Upper lobe of right lung (tissue), 1 donor: ENCODE measurements around the gene ENTPD8. TPM values are rescaled to one million over a fixed set of nuclear protein-coding genes. Genes with fewer than 3 reads are reported as not detected.

Source experiments
- ATAC-seq: fragments of 200-7000 bp; cut with Tn5 transposase; one replicate; pipeline ENCODE4 v1.9.1; 2020; ENCODE audit warnings: mild to moderate bottlenecking, moderate library complexity
- DNase-seq: peaks from one replicate; pipeline ENCODE4 v3.0.0-alpha.2; 2020
- H3K27ac ChIP-seq: fragments of 200-600 bp; one replicate; pipeline ENCODE4 v1.8.0; 2022
- H3K27me3 ChIP-seq: fragments of 200-600 bp; one replicate; pipeline ENCODE4 v1.8.0; 2022; ENCODE audit warnings: mild to moderate bottlenecking
- H3K36me3 ChIP-seq: fragments of 200-600 bp; one replicate; pipeline ENCODE4 v1.8.0; 2022
- H3K4me1 ChIP-seq: fragments of 200-600 bp; one replicate; pipeline ENCODE4 v1.8.0; 2022
- H3K4me3 ChIP-seq: fragments of 200-600 bp; one replicate; pipeline ENCODE4 v1.8.0; 2022; ENCODE audit warnings: mild to moderate bottlenecking
- H3K9me3 ChIP-seq: fragments of 200-600 bp; one replicate; pipeline ENCODE4 v1.8.0; 2022
- intact Hi-C: fragments of 100-400 bp; cut with DNase I; formaldehyde crosslinking; loops from one replicate; pipeline ENCODE4 v1.11.0; 2022
- total RNA-seq: library from RNA; stranded (reverse); fragmentation: NEBNext Ultra II Directional; extraction: Animal tissue kit (Norgen Biotek cat#: 25700); gene quantifications from one replicate; pipeline ENCODE4 v1.2.1, GENCODE V29; 2021
- TF ChIP-seq, protein P1 (sequence below): fragments of 200-600 bp; IDR thresholded peaks from one replicate; pipeline ENCODE4 v1.8.0; 2022; ENCODE audit warnings: antibody characterized with exemption
- donor health status: DM: no; HTN: yes; CAD: no; lungs with severe emphysema.

ENTPD8 gene
- total RNA-seq, 1 donor from 2014 or later: not detected

DNA sequence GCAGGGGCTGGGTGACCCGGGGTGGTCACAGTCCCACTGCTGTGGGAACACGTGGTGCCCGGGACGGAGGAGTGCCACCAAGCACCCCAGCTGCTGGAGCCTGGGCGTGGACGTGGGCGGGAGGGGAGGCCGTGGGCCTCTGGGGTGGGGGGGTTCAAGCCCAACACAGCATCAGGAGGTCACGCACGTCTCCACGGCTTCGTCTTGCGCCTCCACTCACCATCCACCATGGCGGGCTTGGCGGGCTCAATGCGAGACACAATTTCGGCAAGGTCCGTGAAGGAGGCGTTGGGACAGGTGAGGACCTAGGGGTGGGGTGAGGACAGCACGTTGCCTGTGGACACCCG is 20.1 kb upstream of the ENTPD8 start:
- Histone ChIP-seq H3K4me3 (no peak overlapping the region), H3K4me1 (peaks cover 10% of the 10 kb centered on the region), H3K27ac (no peak overlapping the region), H3K36me3 (no peaks in the 10 kb centered on the region), H3K9me3 (no peaks in the 10 kb centered on the region), H3K27me3 (no peaks in the 10 kb centered on the region)
- TF ChIP-seq, protein P1, sequence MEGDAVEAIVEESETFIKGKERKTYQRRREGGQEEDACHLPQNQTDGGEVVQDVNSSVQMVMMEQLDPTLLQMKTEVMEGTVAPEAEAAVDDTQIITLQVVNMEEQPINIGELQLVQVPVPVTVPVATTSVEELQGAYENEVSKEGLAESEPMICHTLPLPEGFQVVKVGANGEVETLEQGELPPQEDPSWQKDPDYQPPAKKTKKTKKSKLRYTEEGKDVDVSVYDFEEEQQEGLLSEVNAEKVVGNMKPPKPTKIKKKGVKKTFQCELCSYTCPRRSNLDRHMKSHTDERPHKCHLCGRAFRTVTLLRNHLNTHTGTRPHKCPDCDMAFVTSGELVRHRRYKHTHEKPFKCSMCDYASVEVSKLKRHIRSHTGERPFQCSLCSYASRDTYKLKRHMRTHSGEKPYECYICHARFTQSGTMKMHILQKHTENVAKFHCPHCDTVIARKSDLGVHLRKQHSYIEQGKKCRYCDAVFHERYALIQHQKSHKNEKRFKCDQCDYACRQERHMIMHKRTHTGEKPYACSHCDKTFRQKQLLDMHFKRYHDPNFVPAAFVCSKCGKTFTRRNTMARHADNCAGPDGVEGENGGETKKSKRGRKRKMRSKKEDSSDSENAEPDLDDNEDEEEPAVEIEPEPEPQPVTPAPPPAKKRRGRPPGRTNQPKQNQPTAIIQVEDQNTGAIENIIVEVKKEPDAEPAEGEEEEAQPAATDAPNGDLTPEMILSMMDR: no peak
- no peak for ATAC-seq
- intact Hi-C loops: no loop called here
- DNase-seq: no peak

DNA sequence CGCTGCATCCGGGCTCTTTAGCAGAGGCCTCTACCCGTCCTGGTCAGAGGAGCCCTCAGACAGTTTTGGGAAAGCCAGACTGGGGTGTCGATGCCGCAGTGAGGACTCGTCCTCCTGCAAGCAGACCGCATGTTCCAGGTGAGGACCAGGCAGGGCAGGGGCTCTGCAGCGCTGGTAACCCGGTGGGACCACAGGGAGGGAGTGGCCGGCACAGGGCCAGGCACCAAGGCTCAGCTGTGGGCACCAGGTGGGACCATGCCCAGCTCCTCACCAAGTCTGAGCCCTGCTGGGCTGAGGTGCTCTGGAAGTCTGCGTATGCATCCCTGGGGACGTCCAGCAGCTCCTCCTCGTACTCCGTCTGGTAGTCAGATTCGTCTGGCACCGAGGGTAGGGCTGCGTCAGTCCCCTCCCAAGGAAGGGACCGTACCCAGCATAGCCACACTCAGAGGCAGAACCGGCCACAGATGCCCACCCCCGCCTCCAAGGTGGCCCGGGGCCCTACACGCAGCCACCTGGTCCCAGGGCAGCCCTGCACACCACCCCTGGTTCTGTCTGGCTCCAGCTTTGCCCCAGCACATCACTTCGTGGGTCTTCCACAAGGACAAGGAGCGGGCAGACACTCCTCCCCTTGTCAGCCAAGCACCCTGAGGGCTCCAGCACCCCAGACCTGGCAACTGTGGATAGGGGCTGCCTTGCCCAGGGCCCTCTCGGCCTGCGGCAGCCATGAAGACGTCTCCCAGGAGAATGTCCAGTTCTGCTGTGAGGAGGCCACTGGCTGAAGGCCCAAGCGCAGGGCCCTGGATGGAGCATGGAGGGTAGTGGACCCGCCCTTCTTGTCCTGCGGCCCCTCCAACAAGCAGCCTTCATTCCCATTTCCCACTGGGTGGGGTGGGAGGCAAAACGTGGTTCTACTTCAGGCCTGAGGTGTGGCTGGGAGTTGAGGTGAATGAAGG is 19.5 kb upstream of the ENTPD8 start:
- DNase-seq (peak; percentile 66), ATAC-seq (no peak)
- H3K4me3 ChIP-seq: no peak overlapping the region
- no peaks in the 10 kb centered on the region for H3K9me3 ChIP-seq
- peaks cover 10% of the 10 kb centered on the region for H3K4me1 ChIP-seq
- TF ChIP-seq, protein P1: no peak
- no peak overlapping the region for H3K27ac ChIP-seq
- intact Hi-C loops: no loop called here
- H3K27me3 ChIP-seq: no peaks in the 10 kb centered on the region
- H3K36me3 ChIP-seq: no peaks in the 10 kb centered on the region

- intact Hi-C loops: no loop called here
- Histone ChIP-seq H3K36me3 (no peaks in the 10 kb centered on the region), H3K27ac (peak overlapping the region; percentile 34), H3K9me3 (no peaks in the 10 kb centered on the region), H3K4me3 (peak overlapping the region; percentile 67), H3K4me1 (peaks cover 16% of the 10 kb centered on the region), H3K27me3 (no peaks in the 10 kb centered on the region)
- TF ChIP-seq, protein P1: no peak
- DNase-seq (no peak), ATAC-seq (no peak)
These were observed 18.6 kb upstream of the ENTPD8 start for GRCh38 chr9:137459601-137460362.

- DNase-seq (peak; percentile 96), ATAC-seq (peak; percentile 89)
- peak within 1 kb of the TSS; percentile 67 for H3K4me3 ChIP-seq
- H3K27me3 ChIP-seq: no peaks in the 10 kb centered on the region
- intact Hi-C loops: no loop called here
- no peaks in the 10 kb centered on the region for H3K9me3 ChIP-seq
- no peaks in the 10 kb centered on the region for H3K36me3 ChIP-seq
- peaks cover 22% of the 10 kb centered on the region for H3K4me1 ChIP-seq
- TF ChIP-seq, protein P1: no peak
- H3K27ac ChIP-seq: peak within 1 kb of the TSS; percentile 34
These were observed 18.0 kb upstream of the ENTPD8 start, which contains the start of gene NSMF for GRCh38 chr9:137459152-137459600. NSMF (minus strand) TSS chr9:137459334; CDS start chr9:137459102, 232 bp downstream.

GRCh38 chr9:137458194-137459151 is 17.3 kb upstream of the ENTPD8 start:
- Histone ChIP-seq H3K4me1 (peaks cover 22% of the 10 kb centered on the region), H3K9me3 (no peaks in the 10 kb centered on the region), H3K27me3 (no peaks in the 10 kb centered on the region), H3K36me3 (no peaks in the 10 kb centered on the region), H3K4me3 (peak overlapping the region; percentile 67), H3K27ac (peak overlapping the region; percentile 26)
- DNase-seq (peak; percentile 76), ATAC-seq (no peak)
- TF ChIP-seq, protein P1: no peak
- intact Hi-C loops: no loop called here
